ENCODE measurements around the gene MRPL37. TPM values are rescaled to one million over a fixed set of nuclear protein-coding genes. Genes with fewer than 3 reads are reported as not detected.

Gene MRPL37
- total RNA-seq, 4 donors from 2014 or later = 63.2 to 83.3 (median 75.3) TPM

DNA sequence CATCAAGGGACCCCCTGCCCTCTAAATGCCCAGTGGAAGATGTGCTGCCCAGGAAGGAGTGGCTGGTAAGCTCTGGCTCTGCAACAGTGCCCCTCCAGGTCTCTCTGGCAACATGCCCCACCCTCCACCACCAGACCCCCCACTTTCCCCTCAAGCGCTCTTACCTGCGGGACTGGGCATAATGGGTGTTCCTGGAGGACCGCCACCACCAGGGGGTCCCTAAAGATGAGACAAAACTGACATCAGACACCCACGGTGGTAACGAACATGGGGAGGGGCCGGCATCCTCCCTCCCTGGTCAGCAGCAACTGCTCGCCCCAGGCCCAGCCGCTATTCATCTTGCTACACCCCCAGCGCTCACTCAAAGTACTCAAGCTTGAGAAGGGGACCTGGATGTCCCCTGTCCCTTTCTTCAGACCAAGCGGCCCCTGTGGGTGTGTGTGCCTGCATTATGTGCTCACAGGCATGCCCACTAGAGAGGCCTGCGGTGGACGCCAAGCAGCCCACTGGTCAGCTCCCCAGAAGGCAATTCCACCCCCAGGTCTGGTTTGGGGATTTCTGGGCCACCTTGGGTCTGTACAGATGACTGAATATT, 40.9 kb downstream of the MRPL37 start:
- Histone ChIP-seq H3K27ac (no peak overlapping the region), H3K4me3 (no peak overlapping the region), H3K4me1 (no peaks in the 10 kb centered on the region), H3K36me3 (peaks cover 69% of the 10 kb centered on the region), H3K27me3 (no peaks in the 10 kb centered on the region), H3K9me3 (no peaks in the 10 kb centered on the region)
- WGBS = 98% methylated on average over 10 of the region's 12 CpGs
- TF ChIP-seq POLR2AphosphoS5 (IDR thresholded peaks at IDR 0.05) (no peak), EP300 (IDR thresholded peaks at IDR 0.05) (no peak), POLR2A (IDR thresholded peaks at IDR 0.05) (no peak)
- TF ChIP-seq, protein P1, sequence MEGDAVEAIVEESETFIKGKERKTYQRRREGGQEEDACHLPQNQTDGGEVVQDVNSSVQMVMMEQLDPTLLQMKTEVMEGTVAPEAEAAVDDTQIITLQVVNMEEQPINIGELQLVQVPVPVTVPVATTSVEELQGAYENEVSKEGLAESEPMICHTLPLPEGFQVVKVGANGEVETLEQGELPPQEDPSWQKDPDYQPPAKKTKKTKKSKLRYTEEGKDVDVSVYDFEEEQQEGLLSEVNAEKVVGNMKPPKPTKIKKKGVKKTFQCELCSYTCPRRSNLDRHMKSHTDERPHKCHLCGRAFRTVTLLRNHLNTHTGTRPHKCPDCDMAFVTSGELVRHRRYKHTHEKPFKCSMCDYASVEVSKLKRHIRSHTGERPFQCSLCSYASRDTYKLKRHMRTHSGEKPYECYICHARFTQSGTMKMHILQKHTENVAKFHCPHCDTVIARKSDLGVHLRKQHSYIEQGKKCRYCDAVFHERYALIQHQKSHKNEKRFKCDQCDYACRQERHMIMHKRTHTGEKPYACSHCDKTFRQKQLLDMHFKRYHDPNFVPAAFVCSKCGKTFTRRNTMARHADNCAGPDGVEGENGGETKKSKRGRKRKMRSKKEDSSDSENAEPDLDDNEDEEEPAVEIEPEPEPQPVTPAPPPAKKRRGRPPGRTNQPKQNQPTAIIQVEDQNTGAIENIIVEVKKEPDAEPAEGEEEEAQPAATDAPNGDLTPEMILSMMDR (IDR thresholded peaks at IDR 0.05) = no peak
- DNase-seq (ENCODE audit: low spot score in 2 of 2) = no peak

DNA sequence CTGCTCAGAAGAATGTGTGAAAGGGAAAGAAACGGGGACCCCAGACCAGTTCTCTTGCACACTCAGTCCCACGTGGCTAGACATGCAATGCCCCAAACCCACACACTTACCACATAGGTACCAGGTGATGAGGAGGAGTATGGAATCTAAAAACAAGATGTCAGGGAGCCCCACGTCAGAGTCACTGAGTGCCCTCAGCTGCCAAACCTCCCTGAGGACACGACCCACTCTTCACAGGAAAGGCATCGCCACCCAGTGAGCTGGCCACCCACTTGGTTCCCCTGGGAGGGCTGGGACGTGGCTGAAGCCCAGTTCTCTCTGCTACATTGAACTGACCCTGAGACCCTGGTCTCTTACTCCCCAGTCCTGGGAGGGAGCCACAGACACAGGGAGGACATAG, 41.4 kb downstream of the MRPL37 start:
- H3K27me3 ChIP-seq = no peaks in the 10 kb centered on the region
- peaks cover 70% of the 10 kb centered on the region for H3K36me3 ChIP-seq
- no peaks in the 10 kb centered on the region for H3K9me3 ChIP-seq
- 78% methylated on average over 6 of the region's 6 CpGs for WGBS
- DNase-seq (ENCODE audit: low spot score in 2 of 2) = no peak
- TF ChIP-seq, protein P1 (IDR thresholded peaks at IDR 0.05) = no peak
- TF ChIP-seq POLR2A (IDR thresholded peaks at IDR 0.05) = no peak
- TF ChIP-seq POLR2AphosphoS5 (IDR thresholded peaks at IDR 0.05) = no peak
- no peak for TF ChIP-seq EP300 (IDR thresholded peaks at IDR 0.05)
- no peaks in the 10 kb centered on the region for H3K4me1 ChIP-seq
- no peak overlapping the region for H3K4me3 ChIP-seq
- H3K27ac ChIP-seq = no peak overlapping the region

DNA sequence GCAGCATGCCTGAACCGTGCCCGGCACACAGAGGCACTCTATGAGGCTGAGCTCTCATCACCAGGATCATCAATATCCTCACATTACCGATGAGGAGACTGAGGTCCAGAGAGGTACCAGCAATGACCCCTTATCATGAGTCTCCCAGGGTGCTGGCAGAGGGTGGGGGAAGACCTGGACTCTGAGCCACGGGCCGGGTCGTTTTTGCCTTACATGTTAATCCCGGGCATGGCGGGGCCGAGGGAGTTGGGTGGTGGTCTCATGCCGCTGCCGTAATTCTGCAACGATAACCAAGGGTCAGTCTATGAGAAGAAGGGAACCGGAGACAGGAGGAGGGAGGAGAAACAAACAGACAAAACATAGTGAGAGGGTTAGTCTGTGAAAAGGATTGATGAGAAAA, 43.1 kb downstream of the MRPL37 start:
- Histone ChIP-seq H3K4me1 (no peaks in the 10 kb centered on the region), H3K9me3 (no peaks in the 10 kb centered on the region), H3K27ac (no peak overlapping the region), H3K4me3 (no peak overlapping the region), H3K27me3 (no peaks in the 10 kb centered on the region), H3K36me3 (peaks cover 67% of the 10 kb centered on the region)
- no peak for TF ChIP-seq EP300 (IDR thresholded peaks at IDR 0.05)
- WGBS = 96% methylated on average over 13 of the region's 13 CpGs
- no peak for DNase-seq (ENCODE audit: low spot score in 2 of 2)

DNA sequence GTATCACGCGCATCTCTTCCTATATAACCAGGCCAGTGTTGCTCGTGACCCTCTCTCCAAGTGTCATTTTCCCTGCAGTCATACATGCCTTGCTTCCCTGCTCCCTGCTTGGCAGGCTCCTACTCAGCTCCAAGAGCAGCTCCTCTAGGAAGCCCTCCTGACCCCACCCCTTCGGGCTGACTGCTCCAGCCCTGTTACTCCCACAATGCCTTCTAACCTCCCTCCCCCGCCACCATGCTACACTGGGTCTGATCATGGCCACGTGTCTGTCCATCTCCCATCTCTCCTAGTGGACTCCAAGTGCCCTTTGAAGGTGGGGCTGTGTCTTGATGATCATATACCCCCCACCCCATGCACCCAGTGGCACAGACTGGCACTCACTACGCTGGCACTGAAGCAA, 44.7 kb downstream of the MRPL37 start:
- no peak overlapping the region for H3K27ac ChIP-seq
- WGBS = 92% methylated on average over 7 of the region's 7 CpGs
- peaks cover 57% of the 10 kb centered on the region for H3K36me3 ChIP-seq

DNA sequence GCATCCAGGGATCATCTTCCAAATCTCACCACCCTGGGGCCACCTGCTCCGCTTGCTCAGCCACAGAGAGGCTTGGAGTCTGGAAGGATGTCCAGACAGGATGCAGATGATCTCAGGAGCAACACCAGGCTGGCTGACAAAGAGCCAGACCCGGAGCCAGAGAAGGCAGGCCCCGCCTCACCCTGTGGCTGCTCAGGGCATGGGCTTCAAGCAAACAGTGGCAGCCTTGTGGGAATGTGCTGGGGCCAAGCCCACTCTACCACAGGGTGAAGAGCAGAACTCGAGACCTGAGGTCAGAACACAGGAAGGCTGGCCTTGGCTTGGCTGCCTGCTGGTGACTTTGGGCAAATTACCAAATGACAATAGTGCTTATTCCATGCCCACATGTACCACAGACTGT, 45.5 kb downstream of the MRPL37 start:
- Histone ChIP-seq H3K36me3 (peaks cover 55% of the 10 kb centered on the region), H3K4me3 (no peak overlapping the region), H3K4me1 (peaks cover 9% of the 10 kb centered on the region), H3K9me3 (no peaks in the 10 kb centered on the region), H3K27ac (no peak overlapping the region), H3K27me3 (no peaks in the 10 kb centered on the region)
- no peak for DNase-seq (ENCODE audit: low spot score in 2 of 2)
- TF ChIP-seq, protein P1 (IDR thresholded peaks at IDR 0.05) = no peak
- TF ChIP-seq EP300 (IDR thresholded peaks at IDR 0.05) = no peak
- TF ChIP-seq POLR2A (IDR thresholded peaks at IDR 0.05) = no peak
- no peak for TF ChIP-seq POLR2AphosphoS5 (IDR thresholded peaks at IDR 0.05)
- WGBS = no CpG with 5 or more reads among the region's 4 CpGs

More for the DNA sequence above, 44.7 kb downstream of the MRPL37 start:
- H3K4me1 ChIP-seq = peaks cover 7% of the 10 kb centered on the region
- H3K27me3 ChIP-seq = no peaks in the 10 kb centered on the region
- no peak for DNase-seq (ENCODE audit: low spot score in 2 of 2)
- TF ChIP-seq EP300 (IDR thresholded peaks at IDR 0.05) (no peak), POLR2A (IDR thresholded peaks at IDR 0.05) (no peak), POLR2AphosphoS5 (IDR thresholded peaks at IDR 0.05) (no peak)
- TF ChIP-seq, protein P1 (IDR thresholded peaks at IDR 0.05) = no peak
- no peaks in the 10 kb centered on the region for H3K9me3 ChIP-seq
- H3K4me3 ChIP-seq = no peak overlapping the region

Data from suprapubic skin (tissue), 4 donors.